Calu3 (cell line): Measurements from ENCODE around the gene NTF4. TPM values are rescaled to one million over a fixed set of nuclear protein-coding genes. Genes with fewer than 3 reads are reported as not detected.

Experiments used
- BruUV-seq: library from RNA; stranded (reverse); fragments of 400-500 nt; replicated peaks from 2 replicates; lab custom pipeline; 2021; lab: Mats Ljungman, UMichigan
- CTCF ChIA-PET: fragments of 300-600 bp; sonication (Branson Sonifier 250); formaldehyde crosslinking; loops from one replicate; lab custom pipeline; 2022; ENCODE audit warnings: antibody characterized with exemption; lab: Charles Lee
- DNase-seq: peaks from one replicate; pipeline ENCODE4 v3.0.0; 2022
- H3K27ac Mint-ChIP-seq: one replicate; pipeline ENCODE4 v1.8.0; 2022; ENCODE audit warnings: mixed read lengths; ENCODE audit not compliant: unreplicated experiment
- H3K27me3 Mint-ChIP-seq: one replicate; pipeline ENCODE4 v1.8.0; 2022; ENCODE audit warnings: mixed read lengths; ENCODE audit not compliant: unreplicated experiment
- H3K36me3 Mint-ChIP-seq: one replicate; pipeline ENCODE4 v1.8.0; 2022; ENCODE audit warnings: mild to moderate bottlenecking, moderate library complexity, mixed read lengths; ENCODE audit not compliant: insufficient read depth, unreplicated experiment
- H3K4me1 Mint-ChIP-seq: one replicate; pipeline ENCODE4 v1.8.0; 2022; ENCODE audit warnings: mild to moderate bottlenecking, low read depth, mixed read lengths; ENCODE audit not compliant: unreplicated experiment
- H3K4me3 Mint-ChIP-seq: one replicate; pipeline ENCODE4 v1.8.0; 2022; ENCODE audit warnings: mild to moderate bottlenecking, low read depth, moderate library complexity, mixed read lengths; ENCODE audit not compliant: unreplicated experiment
- H3K9me3 Mint-ChIP-seq: one replicate; pipeline ENCODE4 v1.8.0; 2022; ENCODE audit warnings: low read depth, mixed read lengths; ENCODE audit not compliant: unreplicated experiment
- CTCF ChIP-seq: fragments of 200-600 bp; IDR thresholded peaks from one replicate; pipeline ENCODE4 v1.8.0; 2022; ENCODE audit warnings: antibody characterized with exemption; ENCODE audit not compliant: unreplicated experiment
- intact Hi-C: fragments of 100-400 bp; cut with micrococcal nuclease; formaldehyde crosslinking; loops from one replicate; pipeline ENCODE4 v1.10.0; 2022; ENCODE audit not compliant: unreplicated experiment
- total RNA-seq: library from RNA; stranded (reverse); gene quantifications from 2 replicates; pipeline ENCODE4 v1.2.3, GENCODE V29; 2022

NTF4 gene
- total RNA-seq, 1 experiment from 2014 or later: 0.83 TPM

- peaks cover 56% of the 10 kb centered on the region for H3K36me3 Mint-ChIP-seq
- H3K4me3 Mint-ChIP-seq: no peak overlapping the region
- intact Hi-C loops: no loop called here
- no peaks in the 10 kb centered on the region for H3K9me3 Mint-ChIP-seq
- no TSS peak for BruUV-seq
- H3K27me3 Mint-ChIP-seq: no peaks in the 10 kb centered on the region
- TF ChIP-seq CTCF: no peak
- CTCF ChIA-PET: interaction anchor here (0.6 kb wide), 1 partner anchor 319 kb away, joined by 3 read pairs; no protein-coding TSS in a partner anchor
- no peak overlapping the region for H3K27ac Mint-ChIP-seq
- peaks cover 12% of the 10 kb centered on the region for H3K4me1 Mint-ChIP-seq
- DNase-seq: no peak
Observed at GRCh38 chr19:49110567-49110966, 45.9 kb upstream of the NTF4 start.

GRCh38 chr19:49109569-49110233 is 45.1 kb upstream of the NTF4 start:
- CTCF ChIA-PET: interaction anchor here (0.6 kb wide), 1 partner anchor 89 kb away, joined by 3 read pairs; no protein-coding TSS in a partner anchor
- DNase-seq: no peak
- Mint-ChIP-seq H3K36me3 (peaks cover 57% of the 10 kb centered on the region), H3K9me3 (no peaks in the 10 kb centered on the region), H3K27ac (no peak overlapping the region), H3K27me3 (no peaks in the 10 kb centered on the region), H3K4me3 (no peak overlapping the region), H3K4me1 (peaks cover 12% of the 10 kb centered on the region)
- TF ChIP-seq CTCF: no peak
- no TSS peak for BruUV-seq
- intact Hi-C loops: no loop called here

GRCh38 chr19:49109051-49109450 is 44.4 kb upstream of the NTF4 start:
- Mint-ChIP-seq H3K36me3 (peaks cover 60% of the 10 kb centered on the region), H3K4me3 (no peak overlapping the region), H3K4me1 (peaks cover 11% of the 10 kb centered on the region), H3K9me3 (no peaks in the 10 kb centered on the region), H3K27me3 (no peaks in the 10 kb centered on the region), H3K27ac (no peak overlapping the region)
- no peak for TF ChIP-seq CTCF
- no peak for DNase-seq
- CTCF ChIA-PET: interaction anchor here (0.6 kb wide), 1 partner anchor 90 kb away, joined by 3 read pairs; no protein-coding TSS in a partner anchor
- intact Hi-C loops: no loop called here
- BruUV-seq: no TSS peak

GRCh38 chr19:49107625-49108459 is 43.2 kb upstream of the NTF4 start:
- no peak overlapping the region for H3K4me3 Mint-ChIP-seq
- peaks cover 61% of the 10 kb centered on the region for H3K36me3 Mint-ChIP-seq
- TF ChIP-seq CTCF: no peak
- no peaks in the 10 kb centered on the region for H3K4me1 Mint-ChIP-seq
- CTCF ChIA-PET: interaction anchor here (0.6 kb wide), 1 partner anchor 43 kb away, joined by 3 read pairs; no protein-coding TSS in a partner anchor
- H3K27ac Mint-ChIP-seq: no peak overlapping the region
- no peak for DNase-seq
- no TSS peak for BruUV-seq
- H3K27me3 Mint-ChIP-seq: no peaks in the 10 kb centered on the region
- no peaks in the 10 kb centered on the region for H3K9me3 Mint-ChIP-seq
- intact Hi-C loops: no loop called here
